GM21381 (cell line): Measurements from ENCODE around the gene NEK4.

Experiments used
- ATAC-seq: cut with Tn5 transposase; IDR thresholded peaks from one replicate; pipeline ENCODE4 v1.9.1; 2021; ENCODE audit warnings: mild to moderate bottlenecking, moderate library complexity; ENCODE audit not compliant: unreplicated experiment

NEK4 gene

GRCh38 chr3:52770496-52771333, at the start of gene NEK4:
Gene NEK4 (minus strand): TSS chr3:52770940. CDS start chr3:52770746, 194 bp downstream.
- peak; percentile 97 for ATAC-seq

GRCh38 chr3:52819936-52820335, 49.2 kb upstream of the NEK4 start:
- no peak for ATAC-seq

GRCh38 chr3:52817860-52818259, 47.1 kb upstream of the NEK4 start:
- no peak for ATAC-seq

GRCh38 chr3:52817221-52817620, 46.5 kb upstream of the NEK4 start:
- ATAC-seq = no peak

GRCh38 chr3:52816654-52817053, 45.9 kb upstream of the NEK4 start:
- no peak for ATAC-seq

- ATAC-seq = no peak
Measured at GRCh38 chr3:52816199-52816598, 45.5 kb upstream of the NEK4 start.

GRCh38 chr3:52813810-52814209, 43.1 kb upstream of the NEK4 start:
- ATAC-seq = no peak

- no peak for ATAC-seq
Measured at GRCh38 chr3:52811452-52812011, 40.8 kb upstream of the NEK4 start.

GRCh38 chr3:52810923-52811322, 40.2 kb upstream of the NEK4 start:
- no peak for ATAC-seq

- no peak for ATAC-seq
Measured at GRCh38 chr3:52809662-52810377, 39.1 kb upstream of the NEK4 start.

- no peak for ATAC-seq
Measured at GRCh38 chr3:52809149-52809548, 38.4 kb upstream of the NEK4 start.

- ATAC-seq = no peak
Measured at GRCh38 chr3:52805270-52806039, 34.7 kb upstream of the NEK4 start.

GRCh38 chr3:52801839-52802238, 31.1 kb upstream of the NEK4 start:
- ATAC-seq = no peak

- ATAC-seq = no peak
Measured at GRCh38 chr3:52800079-52800478, 29.3 kb upstream of the NEK4 start.

GRCh38 chr3:52798978-52799476, 28.3 kb upstream of the NEK4 start:
- no peak for ATAC-seq

- no peak for ATAC-seq
Measured at GRCh38 chr3:52798376-52798977, 27.7 kb upstream of the NEK4 start.

GRCh38 chr3:52796411-52796810, 25.7 kb upstream of the NEK4 start:
- no peak for ATAC-seq

- ATAC-seq = no peak
Measured at GRCh38 chr3:52795298-52795900, 24.7 kb upstream of the NEK4 start.

- ATAC-seq = no peak
Measured at GRCh38 chr3:52794612-52795099, 23.9 kb upstream of the NEK4 start, which contains the start of gene ITIH3. Gene ITIH3 (plus strand): TSS chr3:52794796. CDS start chr3:52794804, 8 bp downstream.
